ENCODE results near the gene CIDEC.

- no peak for TF ChIP-seq CTCF (IDR thresholded peaks at IDR 0.05)
- no peak for TF ChIP-seq POLR2AphosphoS5 (IDR thresholded peaks at IDR 0.05)
- no peak for TF ChIP-seq POLR2A (IDR thresholded peaks at IDR 0.05)
Measured at GRCh38 chr3:9859530-9860025, 20.5 kb downstream of the CIDEC start.
